OCI-LY1 (cell line): Measurements from ENCODE around the gene C11orf52.
A peak's percentile ranks its signal among the peaks of the same experiment; 100 is the strongest.

Source experiments
- H2AFZ ChIP-seq: fragments of 200-600 bp; sonication (generic), shearing (Covaris generic); 2 replicates; pipeline ENCODE4 v1.6.0; 2014; ENCODE audit warnings: antibody characterized with exemption, mild to moderate bottlenecking, low read length
- H3F3A ChIP-seq: fragments of 200-600 bp; sonication (generic), shearing (Covaris generic); 2 replicates; pipeline ENCODE4 v1.6.0; 2014; ENCODE audit warnings: mild to moderate bottlenecking, antibody characterized with exemption, low read length, moderate library complexity; ENCODE audit not compliant: insufficient read depth
- H3K27ac ChIP-seq: fragments of 200-600 bp; sonication (generic); 2 replicates; pipeline ENCODE4 v1.5.1; 2014; ENCODE audit warnings: low read length, mixed run types, mild to moderate bottlenecking, low read depth; ENCODE audit not compliant: poor library complexity, severe bottlenecking
- H3K27me3 ChIP-seq: fragments of 200-600 bp; sonication (generic); 2 replicates; pipeline ENCODE4 v1.6.0; 2014; ENCODE audit warnings: antibody characterized with exemption, mild to moderate bottlenecking, low read length, moderate library complexity; ENCODE audit not compliant: insufficient read depth
- H3K36me3 ChIP-seq: fragments of 200-600 bp; sonication (generic); 2 replicates; pipeline ENCODE4 v1.6.1; 2014; ENCODE audit warnings: mild to moderate bottlenecking, antibody characterized with exemption, low read length, moderate library complexity, mixed read lengths; ENCODE audit not compliant: insufficient read depth
- H3K4me1 ChIP-seq: fragments of 200-600 bp; sonication (generic); 2 replicates; pipeline ENCODE4 v1.5.1; 2014; ENCODE audit warnings: mild to moderate bottlenecking, low read length, moderate library complexity; ENCODE audit not compliant: insufficient read depth, severe bottlenecking
- H3K4me2 ChIP-seq: fragments of 200-600 bp; sonication (generic), shearing (Covaris generic); 2 replicates; pipeline ENCODE4 v1.6.1; 2014; ENCODE audit warnings: low read length
- H3K4me3 ChIP-seq: fragments of 200-600 bp; sonication (generic); 2 replicates; pipeline ENCODE4 v1.5.1; 2014; ENCODE audit warnings: low read length, low read depth, mild to moderate bottlenecking, mixed read lengths; ENCODE audit not compliant: poor library complexity, severe bottlenecking
- H3K79me2 ChIP-seq: fragments of 200-600 bp; shearing (Covaris generic); 2 replicates; pipeline ENCODE4 v1.6.1; 2016; ENCODE audit warnings: mixed run types, low read length, mixed read lengths; ENCODE audit not compliant: insufficient read depth
- H3K9ac ChIP-seq: fragments of 200-600 bp; sonication (generic), shearing (Covaris generic); 2 replicates; pipeline ENCODE4 v1.6.1; 2014; ENCODE audit warnings: mild to moderate bottlenecking, low read length, mixed read lengths
- H3K9me2 ChIP-seq: fragments of 200-600 bp; sonication (generic), shearing (Covaris generic); 2 replicates; pipeline ENCODE4 v1.6.1; 2014; ENCODE audit warnings: low read depth, mild to moderate bottlenecking, low read length, mixed read lengths
- H3K9me3 ChIP-seq: fragments of 200-600 bp; shearing (Covaris generic); 2 replicates; pipeline ENCODE4 v1.6.1; 2014; ENCODE audit warnings: low read length, mixed read lengths
- H4K20me1 ChIP-seq: fragments of 200-600 bp; sonication (generic), shearing (Covaris generic); 2 replicates; pipeline ENCODE4 v1.6.0; 2016; ENCODE audit warnings: mild to moderate bottlenecking, low read length; ENCODE audit not compliant: insufficient read depth
- CTCF ChIP-seq: fragments of 200-600 bp; sonication (generic), shearing (Covaris generic); IDR thresholded peaks from 2 replicates; pipeline ENCODE4 v1.5.1; 2017; ENCODE audit warnings: mild to moderate bottlenecking, antibody characterized with exemption, low read length, moderate library complexity, mixed read lengths
- EZH2 ChIP-seq: fragments of 200-600 bp; sonication (generic), shearing (Covaris generic); IDR thresholded peaks from 2 replicates; pipeline ENCODE4 v1.8.0; 2017; ENCODE audit warnings: borderline replicate concordance, mixed run types, mild to moderate bottlenecking, antibody characterized with exemption, low read length, moderate library complexity, mixed read lengths

C11orf52 gene

GRCh38 chr11:111870886-111871692, 47.6 kb upstream of the C11orf52 start, which contains the start of gene ALG9:
Gene ALG9, minus strand, starts transcription at chr11:111871581. Its CDS starts 99 bp downstream, at chr11:111871482.
- no peaks in the 10 kb centered on the region for H3K9me3 ChIP-seq
- peak within 1 kb of the TSS; percentile 8 for H3K27ac ChIP-seq
- 0 out of 2 replicates have a peak, but pooled peaks cover 5% of the 10 kb centered on the region for H3F3A ChIP-seq
- H3K4me1 ChIP-seq, result peaks cover 18% of the 10 kb centered on the region
- H2AFZ ChIP-seq, result peak within 1 kb of the TSS; percentile 96
- H3K9me2 ChIP-seq, result no peaks in the 10 kb centered on the region
- no peaks in the 10 kb centered on the region for H3K79me2 ChIP-seq
- no peaks in the 10 kb centered on the region for H3K27me3 ChIP-seq
- TF ChIP-seq EZH2 (no peak), CTCF (peak; percentile 23; the same call in 1 of the 2 replicates)
- H3K4me2 ChIP-seq, result peak within 1 kb of the TSS; percentile 91
- H3K36me3 ChIP-seq, result peaks cover 39% of the 10 kb centered on the region
- peak within 1 kb of the TSS; percentile 85 for H3K9ac ChIP-seq
- H4K20me1 ChIP-seq, result no peaks in the 10 kb centered on the region
- peak within 1 kb of the TSS; percentile 80 for H3K4me3 ChIP-seq

GRCh38 chr11:111871693-111872161, 47.0 kb upstream of the C11orf52 start:
- Histone ChIP-seq H3K27ac (peak overlapping the region; percentile 8), H2AFZ (peak overlapping the region; percentile 96), H4K20me1 (no peaks in the 10 kb centered on the region)

GRCh38 chr11:111878385-111878848, 40.3 kb upstream of the C11orf52 start:
- TF ChIP-seq EZH2, result no peak
- no peaks in the 10 kb centered on the region for H3K79me2 ChIP-seq
- no peaks in the 10 kb centered on the region for H3K9me2 ChIP-seq
- H3K9me3 ChIP-seq, result no peaks in the 10 kb centered on the region
- peak overlapping the region; percentile 79 for H3K27ac ChIP-seq
- peaks cover 26% of the 10 kb centered on the region for H3K4me1 ChIP-seq
- H2AFZ ChIP-seq, result peak overlapping the region; percentile 96
- H3F3A ChIP-seq, result 0 out of 2 replicates have a peak, but pooled peaks cover 9% of the 10 kb centered on the region
- peak overlapping the region; percentile 69 for H3K4me3 ChIP-seq
- peak overlapping the region; percentile 80 for H3K9ac ChIP-seq
- H3K27me3 ChIP-seq, result no peaks in the 10 kb centered on the region
- peak overlapping the region; percentile 90 for H3K4me2 ChIP-seq
- no peaks in the 10 kb centered on the region for H4K20me1 ChIP-seq
- H3K36me3 ChIP-seq, result peaks cover 22% of the 10 kb centered on the region; the same call in 1 of the 2 replicates

More at GRCh38 chr11:111871693-111872161, 47.0 kb upstream of the C11orf52 start:
- 0 out of 2 replicates have a peak, but pooled peaks cover 6% of the 10 kb centered on the region for H3F3A ChIP-seq
- H3K4me1 ChIP-seq, result peaks cover 18% of the 10 kb centered on the region
- no peaks in the 10 kb centered on the region for H3K9me3 ChIP-seq
- H3K9ac ChIP-seq, result peak overlapping the region; percentile 85
- TF ChIP-seq EZH2 (no peak), CTCF (no peak)
- peaks cover 39% of the 10 kb centered on the region; the same call in 1 of the 2 replicates for H3K36me3 ChIP-seq
- H3K4me2 ChIP-seq, result peak overlapping the region; percentile 91
- H3K79me2 ChIP-seq, result no peaks in the 10 kb centered on the region
- peak overlapping the region; percentile 80 for H3K4me3 ChIP-seq
- no peaks in the 10 kb centered on the region for H3K27me3 ChIP-seq
- no peaks in the 10 kb centered on the region for H3K9me2 ChIP-seq
